ENCODE results near the gene PECR.

The PECR gene

DNA sequence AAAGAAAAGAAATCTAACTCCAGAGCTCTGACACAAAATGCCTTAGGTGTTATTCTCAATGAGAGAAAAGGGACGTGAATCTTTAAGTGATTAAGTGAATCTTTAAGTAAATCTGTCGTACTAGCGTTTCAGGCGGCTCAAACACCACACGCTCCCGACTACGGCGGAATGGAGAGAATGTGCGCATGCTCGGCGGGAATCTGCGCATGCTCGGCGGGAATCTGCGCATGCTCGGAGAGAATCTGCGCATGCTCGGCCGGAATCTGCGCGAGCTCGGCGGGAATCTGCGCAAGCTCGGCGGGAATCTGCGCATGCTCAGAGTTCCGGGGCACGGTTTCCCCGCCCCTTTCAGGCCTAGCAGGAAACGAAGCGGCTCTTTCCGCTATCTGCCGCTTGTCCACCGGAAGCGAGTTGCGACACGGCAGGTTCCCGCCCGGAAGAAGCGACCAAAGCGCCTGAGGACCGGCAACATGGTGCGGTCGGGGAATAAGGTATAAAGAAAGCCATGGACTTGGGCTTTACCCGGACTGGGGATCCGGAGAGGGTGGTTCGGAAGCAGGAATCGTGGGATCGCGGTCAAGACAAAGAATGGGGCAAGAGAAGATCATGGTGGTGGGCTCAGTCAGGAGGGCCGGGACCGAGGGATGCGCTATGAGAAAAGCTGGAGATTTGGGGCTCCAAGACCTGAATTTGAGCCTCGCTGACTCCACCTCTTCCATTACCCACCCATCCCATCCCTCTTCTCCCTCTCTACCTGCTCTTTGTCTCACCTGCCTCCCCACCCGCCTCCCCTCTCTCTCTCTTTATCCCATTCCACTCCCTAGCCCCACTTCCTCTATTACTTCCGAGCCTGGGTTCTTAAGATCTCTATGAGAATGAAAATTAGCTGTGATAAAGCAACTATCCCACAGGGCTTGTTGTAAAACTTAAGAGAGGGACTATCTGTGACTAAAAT is 27.6 kb upstream of the PECR start, which contains the start of gene XRCC5 (continued):
- TF ChIP-seq, protein P1, sequence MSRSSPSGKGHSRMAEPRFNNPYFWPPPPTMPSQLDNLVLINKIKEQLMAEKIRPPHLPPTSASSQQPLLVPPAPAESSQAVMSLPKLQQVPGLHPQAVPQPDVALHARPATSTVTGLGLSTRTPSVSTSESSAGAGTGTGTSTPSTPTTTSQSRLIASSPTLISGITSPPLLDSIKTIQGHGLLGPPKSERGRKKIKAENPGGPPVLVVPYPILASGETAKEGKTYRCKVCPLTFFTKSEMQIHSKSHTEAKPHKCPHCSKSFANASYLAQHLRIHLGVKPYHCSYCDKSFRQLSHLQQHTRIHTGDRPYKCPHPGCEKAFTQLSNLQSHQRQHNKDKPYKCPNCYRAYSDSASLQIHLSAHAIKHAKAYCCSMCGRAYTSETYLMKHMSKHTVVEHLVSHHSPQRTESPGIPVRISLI (tag by site-specific recombination; IDR thresholded peaks at IDR 0.05) = no peak; the same call in 1 of the 2 replicates
- no peak for TF ChIP-seq ZNF426 (tag by site-specific recombination; IDR thresholded peaks at IDR 0.05)
- TF ChIP-seq ZBTB8A (tag by site-specific recombination; IDR thresholded peaks at IDR 0.05) = no peak
- 0 out of 2 replicates have a peak, but pooled peaks have one; percentile 23 for TF ChIP-seq ZXDB (tag by site-specific recombination; IDR thresholded peaks at IDR 0.05)
- no peak for TF ChIP-seq ZNF544 (tag by site-specific recombination; IDR thresholded peaks at IDR 0.05)
- TF ChIP-seq ZNF114 (tag by site-specific recombination; IDR thresholded peaks at IDR 0.05) = no peak
- TF ChIP-seq BCL11B (tag by site-specific recombination; IDR thresholded peaks at IDR 0.05; ENCODE audit: low read depth) = no peak
- TF ChIP-seq ZNF248 (tag by site-specific recombination; IDR thresholded peaks at IDR 0.05) = no peak
- TF ChIP-seq ZFP3 (tag by site-specific recombination; IDR thresholded peaks at IDR 0.05; ENCODE audit: low read depth) = no peak
- TF ChIP-seq RBAK (tag by site-specific recombination; IDR thresholded peaks at IDR 0.05) = no peak
- TF ChIP-seq, protein P2, sequence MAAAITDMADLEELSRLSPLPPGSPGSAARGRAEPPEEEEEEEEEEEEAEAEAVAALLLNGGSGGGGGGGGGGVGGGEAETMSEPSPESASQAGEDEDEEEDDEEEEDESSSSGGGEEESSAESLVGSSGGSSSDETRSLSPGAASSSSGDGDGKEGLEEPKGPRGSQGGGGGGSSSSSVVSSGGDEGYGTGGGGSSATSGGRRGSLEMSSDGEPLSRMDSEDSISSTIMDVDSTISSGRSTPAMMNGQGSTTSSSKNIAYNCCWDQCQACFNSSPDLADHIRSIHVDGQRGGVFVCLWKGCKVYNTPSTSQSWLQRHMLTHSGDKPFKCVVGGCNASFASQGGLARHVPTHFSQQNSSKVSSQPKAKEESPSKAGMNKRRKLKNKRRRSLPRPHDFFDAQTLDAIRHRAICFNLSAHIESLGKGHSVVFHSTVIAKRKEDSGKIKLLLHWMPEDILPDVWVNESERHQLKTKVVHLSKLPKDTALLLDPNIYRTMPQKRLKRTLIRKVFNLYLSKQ (tag by site-specific recombination; IDR thresholded peaks at IDR 0.05; ENCODE audit: borderline replicate concordance) = no peak
- TF ChIP-seq ZNF391 (tag by site-specific recombination; IDR thresholded peaks at IDR 0.05; ENCODE audit: borderline replicate concordance, low read depth) = no peak
- TF ChIP-seq SP2 (tag by site-specific recombination; IDR thresholded peaks at IDR 0.05) = peak; percentile 80
- no peak for TF ChIP-seq ZNF837 (tag by site-specific recombination; IDR thresholded peaks at IDR 0.05)
- TF ChIP-seq ZSCAN16 (tag by site-specific recombination; IDR thresholded peaks at IDR 0.05) = no peak
- TF ChIP-seq, protein P3, sequence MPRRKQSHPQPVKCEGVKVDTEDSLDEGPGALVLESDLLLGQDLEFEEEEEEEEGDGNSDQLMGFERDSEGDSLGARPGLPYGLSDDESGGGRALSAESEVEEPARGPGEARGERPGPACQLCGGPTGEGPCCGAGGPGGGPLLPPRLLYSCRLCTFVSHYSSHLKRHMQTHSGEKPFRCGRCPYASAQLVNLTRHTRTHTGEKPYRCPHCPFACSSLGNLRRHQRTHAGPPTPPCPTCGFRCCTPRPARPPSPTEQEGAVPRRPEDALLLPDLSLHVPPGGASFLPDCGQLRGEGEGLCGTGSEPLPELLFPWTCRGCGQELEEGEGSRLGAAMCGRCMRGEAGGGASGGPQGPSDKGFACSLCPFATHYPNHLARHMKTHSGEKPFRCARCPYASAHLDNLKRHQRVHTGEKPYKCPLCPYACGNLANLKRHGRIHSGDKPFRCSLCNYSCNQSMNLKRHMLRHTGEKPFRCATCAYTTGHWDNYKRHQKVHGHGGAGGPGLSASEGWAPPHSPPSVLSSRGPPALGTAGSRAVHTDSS (tag by site-specific recombination; IDR thresholded peaks at IDR 0.05) = no peak
- TF ChIP-seq, protein P4, sequence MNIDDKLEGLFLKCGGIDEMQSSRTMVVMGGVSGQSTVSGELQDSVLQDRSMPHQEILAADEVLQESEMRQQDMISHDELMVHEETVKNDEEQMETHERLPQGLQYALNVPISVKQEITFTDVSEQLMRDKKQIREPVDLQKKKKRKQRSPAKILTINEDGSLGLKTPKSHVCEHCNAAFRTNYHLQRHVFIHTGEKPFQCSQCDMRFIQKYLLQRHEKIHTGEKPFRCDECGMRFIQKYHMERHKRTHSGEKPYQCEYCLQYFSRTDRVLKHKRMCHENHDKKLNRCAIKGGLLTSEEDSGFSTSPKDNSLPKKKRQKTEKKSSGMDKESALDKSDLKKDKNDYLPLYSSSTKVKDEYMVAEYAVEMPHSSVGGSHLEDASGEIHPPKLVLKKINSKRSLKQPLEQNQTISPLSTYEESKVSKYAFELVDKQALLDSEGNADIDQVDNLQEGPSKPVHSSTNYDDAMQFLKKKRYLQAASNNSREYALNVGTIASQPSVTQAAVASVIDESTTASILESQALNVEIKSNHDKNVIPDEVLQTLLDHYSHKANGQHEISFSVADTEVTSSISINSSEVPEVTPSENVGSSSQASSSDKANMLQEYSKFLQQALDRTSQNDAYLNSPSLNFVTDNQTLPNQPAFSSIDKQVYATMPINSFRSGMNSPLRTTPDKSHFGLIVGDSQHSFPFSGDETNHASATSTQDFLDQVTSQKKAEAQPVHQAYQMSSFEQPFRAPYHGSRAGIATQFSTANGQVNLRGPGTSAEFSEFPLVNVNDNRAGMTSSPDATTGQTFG (tag by site-specific recombination; IDR thresholded peaks at IDR 0.05; ENCODE audit: borderline replicate concordance) = no peak
- TF ChIP-seq, protein P5, sequence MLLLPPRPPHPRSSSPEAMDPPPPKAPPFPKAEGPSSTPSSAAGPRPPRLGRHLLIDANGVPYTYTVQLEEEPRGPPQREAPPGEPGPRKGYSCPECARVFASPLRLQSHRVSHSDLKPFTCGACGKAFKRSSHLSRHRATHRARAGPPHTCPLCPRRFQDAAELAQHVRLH (tag by site-specific recombination; IDR thresholded peaks at IDR 0.05) = peak; percentile 26; the same call in 1 of the 2 replicates
- TF ChIP-seq, protein P6, sequence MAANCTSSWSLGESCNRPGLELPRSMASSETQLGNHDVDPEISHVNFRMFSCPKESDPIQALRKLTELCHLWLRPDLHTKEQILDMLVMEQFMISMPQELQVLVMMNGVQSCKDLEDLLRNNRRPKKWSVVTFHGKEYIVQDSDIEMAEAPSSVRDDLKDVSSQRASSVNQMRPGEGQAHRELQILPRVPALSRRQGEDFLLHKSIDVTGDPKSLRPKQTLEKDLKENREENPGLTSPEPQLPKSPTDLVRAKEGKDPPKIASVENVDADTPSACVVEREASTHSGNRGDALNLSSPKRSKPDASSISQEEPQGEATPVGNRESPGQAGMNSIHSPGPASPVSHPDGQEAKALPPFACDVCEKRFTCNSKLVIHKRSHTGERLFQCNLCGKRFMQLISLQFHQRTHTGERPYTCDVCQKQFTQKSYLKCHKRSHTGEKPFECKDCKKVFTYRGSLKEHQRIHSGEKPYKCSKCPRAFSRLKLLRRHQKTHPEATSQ (tag by site-specific recombination; IDR thresholded peaks at IDR 0.05) = no peak
- no peak for TF ChIP-seq SCRT1 (tag by site-specific recombination; IDR thresholded peaks at IDR 0.05; ENCODE audit: borderline replicate concordance)
- TF ChIP-seq ZBTB21 (tag by site-specific recombination; IDR thresholded peaks at IDR 0.05) = no peak
- TF ChIP-seq ZNF354C (tag by site-specific recombination; IDR thresholded peaks at IDR 0.05; ENCODE audit: borderline replicate concordance, low read depth) = no peak
- TF ChIP-seq ZNF549 (tag by site-specific recombination; IDR thresholded peaks at IDR 0.05) = no peak
- no peak for TF ChIP-seq BCL11A (tag by site-specific recombination; IDR thresholded peaks at IDR 0.05; ENCODE audit: low read depth)
- no peak for TF ChIP-seq ZNF184 (tag by site-specific recombination; IDR thresholded peaks at IDR 0.05)
- no peak for TF ChIP-seq ZNF138 (tag by site-specific recombination; IDR thresholded peaks at IDR 0.05; ENCODE audit: borderline replicate concordance)
- peak; percentile 48; the same call in 1 of the 2 replicates for TF ChIP-seq ZFP37 (tag by site-specific recombination; IDR thresholded peaks at IDR 0.05)
- no peak for TF ChIP-seq HOXC10 (CRISPR knock-in tag; IDR thresholded peaks at IDR 0.05)
- TF ChIP-seq ZNF529 (tag by site-specific recombination; IDR thresholded peaks at IDR 0.05; ENCODE audit: insufficient replicate concordance) = no peak
- TF ChIP-seq, protein P7, sequence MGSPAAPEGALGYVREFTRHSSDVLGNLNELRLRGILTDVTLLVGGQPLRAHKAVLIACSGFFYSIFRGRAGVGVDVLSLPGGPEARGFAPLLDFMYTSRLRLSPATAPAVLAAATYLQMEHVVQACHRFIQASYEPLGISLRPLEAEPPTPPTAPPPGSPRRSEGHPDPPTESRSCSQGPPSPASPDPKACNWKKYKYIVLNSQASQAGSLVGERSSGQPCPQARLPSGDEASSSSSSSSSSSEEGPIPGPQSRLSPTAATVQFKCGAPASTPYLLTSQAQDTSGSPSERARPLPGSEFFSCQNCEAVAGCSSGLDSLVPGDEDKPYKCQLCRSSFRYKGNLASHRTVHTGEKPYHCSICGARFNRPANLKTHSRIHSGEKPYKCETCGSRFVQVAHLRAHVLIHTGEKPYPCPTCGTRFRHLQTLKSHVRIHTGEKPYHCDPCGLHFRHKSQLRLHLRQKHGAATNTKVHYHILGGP (tag by site-specific recombination; IDR thresholded peaks at IDR 0.05) = no peak
